Hepatocyte (in vitro differentiated cells): Measurements from ENCODE around the gene RIN3. TPM values are rescaled to one million over a fixed set of nuclear protein-coding genes. Genes with fewer than 3 reads are reported as not detected.

Experiments used
- DNase-seq: peaks from one replicate; pipeline ENCODE4 v3.0.0-alpha.2; 2016; ENCODE audit warnings: low spot score
- H2AFZ ChIP-seq: fragments of 200-600 bp; sonication (generic); 2 replicates; pipeline ENCODE4 v1.6.0; 2016; ENCODE audit warnings: antibody characterized with exemption, mild to moderate bottlenecking
- H3K27ac ChIP-seq: fragments of 200-600 bp; sonication (generic); 2 replicates; pipeline ENCODE4 v1.5.1; 2016; ENCODE audit warnings: mild to moderate bottlenecking
- H3K27me3 ChIP-seq: fragments of 200-600 bp; sonication (generic); 2 replicates; pipeline ENCODE4 v1.6.1; 2016
- H3K36me3 ChIP-seq: fragments of 200-600 bp; sonication (generic); replicated peaks from 2 replicates; pipeline ENCODE4 v1.5.1; 2016; ENCODE audit warnings: low read depth; ENCODE audit not compliant: insufficient read depth
- H3K4me1 ChIP-seq: fragments of 200-600 bp; sonication (generic); 2 replicates; pipeline ENCODE4 v1.5.1; 2016; ENCODE audit warnings: mild to moderate bottlenecking, moderate library complexity; ENCODE audit not compliant: insufficient read depth
- H3K4me2 ChIP-seq: fragments of 200-600 bp; sonication (generic); 2 replicates; pipeline ENCODE4 v1.6.0; 2016
- H3K4me3 ChIP-seq: fragments of 200-600 bp; sonication (generic); 2 replicates; pipeline ENCODE4 v1.5.1; 2016; ENCODE audit warnings: mild to moderate bottlenecking
- H3K79me2 ChIP-seq: fragments of 200-600 bp; sonication (generic); 2 replicates; pipeline ENCODE4 v1.6.0; 2017; ENCODE audit warnings: mild to moderate bottlenecking
- H3K9me2 ChIP-seq: fragments of 200-600 bp; sonication (generic); replicated peaks from 2 replicates; pipeline ENCODE4 v1.6.0; 2017; ENCODE audit warnings: mild to moderate bottlenecking; ENCODE audit not compliant: insufficient read depth
- H3K9me3 ChIP-seq: fragments of 200-600 bp; sonication (generic); 2 replicates; pipeline ENCODE4 v1.5.1; 2016; ENCODE audit warnings: low read depth, mild to moderate bottlenecking
- H4K20me1 ChIP-seq: fragments of 200-600 bp; sonication (generic); 2 replicates; pipeline ENCODE4 v1.6.0; 2016; ENCODE audit warnings: mild to moderate bottlenecking; ENCODE audit not compliant: insufficient read depth, poor library complexity, severe bottlenecking
- CTCF ChIP-seq: fragments of 200-600 bp; sonication (generic); IDR thresholded peaks from 2 replicates; pipeline ENCODE4 v1.5.1; 2016; ENCODE audit warnings: antibody characterized with exemption, mild to moderate bottlenecking; ENCODE audit not compliant: poor library complexity
- EZH2 ChIP-seq: fragments of 200-600 bp; sonication (generic); IDR thresholded peaks from 2 replicates; pipeline ENCODE4 v1.6.1; 2016; ENCODE audit warnings: antibody characterized with exemption, mild to moderate bottlenecking, borderline replicate concordance
- EZH2phosphoT487 ChIP-seq: fragments of 200-600 bp; sonication (generic); IDR thresholded peaks from one replicate; pipeline ENCODE4 v1.6.1; 2018; ENCODE audit warnings: antibody characterized with exemption, mild to moderate bottlenecking, low read depth, moderate library complexity; ENCODE audit not compliant: unreplicated experiment, severe bottlenecking
- WGBS: methylation state at CpG from one replicate; pipeline ENCODE4 v1.1.6; 2016; ENCODE audit warnings: low lambda C conversion rate; ENCODE audit errors: missing lambda C conversion rate; 5-methylcytosine and 5-hydroxymethylcytosine counted together
- polyA plus RNA-seq: library from polyadenylated mRNA; unstranded; fragments of >200 nt; fragmentation: Nextera tagmentation; extraction: Ambion mirVana; gene quantifications from 2 replicates; pipeline ENCODE4 v1.2.1, GENCODE V29; 2016
- total RNA-seq: library from RNA; depleted of rRNA; stranded (reverse); fragments of >200 nt; gene quantifications from 2 replicates; pipeline ENCODE4 v1.2.3, GENCODE V29; 2014

RIN3 gene
- total and polyA plus RNA-seq, 2 experiments from 2014 or later = 4.2 to 11.8 TPM

GRCh38 chr14:92633724-92634123 lies 120.1 kb downstream of the RIN3 start:
- Histone ChIP-seq H3K27me3 (no peaks in the 10 kb centered on the region), H3K9me2 (no peaks in the 10 kb centered on the region), H4K20me1 (no peaks in the 10 kb centered on the region), H3K4me2 (no peak overlapping the region), H2AFZ (no peak overlapping the region), H3K36me3 (no peaks in the 10 kb centered on the region), H3K79me2 (no peaks in the 10 kb centered on the region), H3K4me3 (no peak overlapping the region), H3K9me3 (no peaks in the 10 kb centered on the region), H3K27ac (no peak overlapping the region), H3K4me1 (no peaks in the 10 kb centered on the region)
- no peak for DNase-seq
- no peak for TF ChIP-seq EZH2phosphoT487
- TF ChIP-seq EZH2 = no peak
- TF ChIP-seq CTCF = no peak

- Histone ChIP-seq H3K9me2 (no peaks in the 10 kb centered on the region), H3K4me3 (no peak overlapping the region), H3K79me2 (no peaks in the 10 kb centered on the region), H3K27ac (no peak overlapping the region), H3K4me2 (no peak overlapping the region), H3K27me3 (no peaks in the 10 kb centered on the region), H3K4me1 (no peaks in the 10 kb centered on the region), H4K20me1 (no peaks in the 10 kb centered on the region), H3K9me3 (no peaks in the 10 kb centered on the region), H2AFZ (no peak overlapping the region), H3K36me3 (no peaks in the 10 kb centered on the region)
- TF ChIP-seq CTCF = no peak
- TF ChIP-seq EZH2 = no peak
- no peak for TF ChIP-seq EZH2phosphoT487
- DNase-seq = no peak
- whole genome bisulfite sequencing = 89% methylated on average over 4 of the region's 4 CpGs
These were observed 121.5 kb downstream of the RIN3 start for GRCh38 chr14:92635031-92635430.

- H3K79me2 ChIP-seq = no peaks in the 10 kb centered on the region
- no peaks in the 10 kb centered on the region for H3K9me3 ChIP-seq
- no peak overlapping the region for H3K4me3 ChIP-seq
- DNase-seq = no peak
- H3K27ac ChIP-seq = no peak overlapping the region
- H3K4me2 ChIP-seq = no peak overlapping the region
- H3K36me3 ChIP-seq = no peaks in the 10 kb centered on the region
- no peak for TF ChIP-seq CTCF
- no peak for TF ChIP-seq EZH2phosphoT487
- TF ChIP-seq EZH2 = no peak
- no peaks in the 10 kb centered on the region for H4K20me1 ChIP-seq
- H2AFZ ChIP-seq = no peak overlapping the region
- no peaks in the 10 kb centered on the region for H3K4me1 ChIP-seq
- no peaks in the 10 kb centered on the region for H3K9me2 ChIP-seq
- WGBS = 94% methylated on average over 4 of the region's 4 CpGs
- H3K27me3 ChIP-seq = no peaks in the 10 kb centered on the region
These were observed 122.3 kb downstream of the RIN3 start for GRCh38 chr14:92635896-92636295.

GRCh38 chr14:92637228-92637627 lies 123.6 kb downstream of the RIN3 start:
- H3K79me2 ChIP-seq = no peaks in the 10 kb centered on the region
- DNase-seq = no peak
- 29% methylated on average over 7 of the region's 7 CpGs for WGBS
- no peaks in the 10 kb centered on the region for H3K9me3 ChIP-seq
- H3K36me3 ChIP-seq = no peaks in the 10 kb centered on the region
- no peak overlapping the region for H3K4me3 ChIP-seq
- TF ChIP-seq CTCF = no peak
- no peak for TF ChIP-seq EZH2
- no peak for TF ChIP-seq EZH2phosphoT487
- no peak overlapping the region for H3K4me2 ChIP-seq
- no peaks in the 10 kb centered on the region for H3K27me3 ChIP-seq
- no peaks in the 10 kb centered on the region for H3K4me1 ChIP-seq
- no peaks in the 10 kb centered on the region for H3K9me2 ChIP-seq
- H3K27ac ChIP-seq = no peak overlapping the region
- no peak overlapping the region for H2AFZ ChIP-seq
- no peaks in the 10 kb centered on the region for H4K20me1 ChIP-seq
